H1 (cell line): ENCODE results near the gene GEN1.

ENCODE experiments used
- MAX ChIP-seq: IDR thresholded peaks from 2 replicates; pipeline ENCODE4 v1.6.1; 2012; ENCODE audit warnings: inconsistent platforms
- USF2 ChIP-seq: IDR thresholded peaks from 2 replicates; pipeline ENCODE4 v1.6.1; 2011; ENCODE audit warnings: low read length, improper control_type of control experiment
- TF ChIP-seq, protein P1 (sequence below), 3 experiments: IDR thresholded peaks; 1 replicate in 2 of 3; 2 replicates in 1 of 3; pipeline versions ENCODE4 v1.5.1 to v1.6.1; 2011; ENCODE audit warnings: low read length in 3 of 3, mild to moderate bottlenecking in 3 of 3, inconsistent platforms in 2 of 3, low read depth in 1 of 3, moderate library complexity in 1 of 3; ENCODE audit not compliant: insufficient read depth in 1 of 3; ENCODE audit errors: control extremely low read depth in 1 of 3

DNA sequence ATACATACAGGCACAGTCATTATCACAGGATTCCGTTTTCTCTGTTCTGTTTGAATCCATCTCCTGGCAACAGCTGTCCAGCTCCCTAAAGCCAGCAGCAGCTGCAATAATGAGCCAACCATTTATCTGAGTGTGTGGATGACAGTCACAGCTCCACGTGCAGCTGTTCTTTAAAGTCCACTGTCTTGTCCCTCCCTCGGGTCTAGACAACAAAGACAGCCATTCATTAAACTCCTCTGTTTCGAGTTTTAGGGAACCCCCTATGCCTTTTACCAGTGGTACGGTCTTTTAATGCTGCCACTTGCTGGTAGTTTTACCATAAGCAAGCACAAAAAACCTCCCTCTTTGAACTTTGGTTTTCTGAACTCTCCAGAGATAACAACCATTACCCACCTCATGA lies 46.3 kb downstream of the GEN1 start:
- TF ChIP-seq, protein P1, sequence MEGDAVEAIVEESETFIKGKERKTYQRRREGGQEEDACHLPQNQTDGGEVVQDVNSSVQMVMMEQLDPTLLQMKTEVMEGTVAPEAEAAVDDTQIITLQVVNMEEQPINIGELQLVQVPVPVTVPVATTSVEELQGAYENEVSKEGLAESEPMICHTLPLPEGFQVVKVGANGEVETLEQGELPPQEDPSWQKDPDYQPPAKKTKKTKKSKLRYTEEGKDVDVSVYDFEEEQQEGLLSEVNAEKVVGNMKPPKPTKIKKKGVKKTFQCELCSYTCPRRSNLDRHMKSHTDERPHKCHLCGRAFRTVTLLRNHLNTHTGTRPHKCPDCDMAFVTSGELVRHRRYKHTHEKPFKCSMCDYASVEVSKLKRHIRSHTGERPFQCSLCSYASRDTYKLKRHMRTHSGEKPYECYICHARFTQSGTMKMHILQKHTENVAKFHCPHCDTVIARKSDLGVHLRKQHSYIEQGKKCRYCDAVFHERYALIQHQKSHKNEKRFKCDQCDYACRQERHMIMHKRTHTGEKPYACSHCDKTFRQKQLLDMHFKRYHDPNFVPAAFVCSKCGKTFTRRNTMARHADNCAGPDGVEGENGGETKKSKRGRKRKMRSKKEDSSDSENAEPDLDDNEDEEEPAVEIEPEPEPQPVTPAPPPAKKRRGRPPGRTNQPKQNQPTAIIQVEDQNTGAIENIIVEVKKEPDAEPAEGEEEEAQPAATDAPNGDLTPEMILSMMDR (IDR thresholded peaks at IDR 0.05; ENCODE audit: control extremely low read depth in 1 of 3, insufficient read depth in 1 of 3, low read depth in 1 of 3, low read length in 3 of 3): no peak
- TF ChIP-seq MAX (no peak), USF2 (no peak)
